AG09319 (cell line): ENCODE results near the gene ALKBH5.

Experiments
- DNase-seq: peaks from one replicate; pipeline ENCODE4 v3.0.0-alpha.2; 2010; ENCODE audit warnings: low read depth; ENCODE audit errors: extremely low read depth
- TF ChIP-seq, protein P1 (sequence below): IDR thresholded peaks from 2 replicates; pipeline ENCODE4 v1.5.1; 2011; ENCODE audit warnings: low read depth, mild to moderate bottlenecking, inconsistent platforms, low read length, moderate library complexity

ALKBH5 gene

GRCh38 chr17:18250708-18251107 lies 67.1 kb downstream of the ALKBH5 start:
- TF ChIP-seq, protein P1, sequence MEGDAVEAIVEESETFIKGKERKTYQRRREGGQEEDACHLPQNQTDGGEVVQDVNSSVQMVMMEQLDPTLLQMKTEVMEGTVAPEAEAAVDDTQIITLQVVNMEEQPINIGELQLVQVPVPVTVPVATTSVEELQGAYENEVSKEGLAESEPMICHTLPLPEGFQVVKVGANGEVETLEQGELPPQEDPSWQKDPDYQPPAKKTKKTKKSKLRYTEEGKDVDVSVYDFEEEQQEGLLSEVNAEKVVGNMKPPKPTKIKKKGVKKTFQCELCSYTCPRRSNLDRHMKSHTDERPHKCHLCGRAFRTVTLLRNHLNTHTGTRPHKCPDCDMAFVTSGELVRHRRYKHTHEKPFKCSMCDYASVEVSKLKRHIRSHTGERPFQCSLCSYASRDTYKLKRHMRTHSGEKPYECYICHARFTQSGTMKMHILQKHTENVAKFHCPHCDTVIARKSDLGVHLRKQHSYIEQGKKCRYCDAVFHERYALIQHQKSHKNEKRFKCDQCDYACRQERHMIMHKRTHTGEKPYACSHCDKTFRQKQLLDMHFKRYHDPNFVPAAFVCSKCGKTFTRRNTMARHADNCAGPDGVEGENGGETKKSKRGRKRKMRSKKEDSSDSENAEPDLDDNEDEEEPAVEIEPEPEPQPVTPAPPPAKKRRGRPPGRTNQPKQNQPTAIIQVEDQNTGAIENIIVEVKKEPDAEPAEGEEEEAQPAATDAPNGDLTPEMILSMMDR = no peak
- no peak for DNase-seq

DNA sequence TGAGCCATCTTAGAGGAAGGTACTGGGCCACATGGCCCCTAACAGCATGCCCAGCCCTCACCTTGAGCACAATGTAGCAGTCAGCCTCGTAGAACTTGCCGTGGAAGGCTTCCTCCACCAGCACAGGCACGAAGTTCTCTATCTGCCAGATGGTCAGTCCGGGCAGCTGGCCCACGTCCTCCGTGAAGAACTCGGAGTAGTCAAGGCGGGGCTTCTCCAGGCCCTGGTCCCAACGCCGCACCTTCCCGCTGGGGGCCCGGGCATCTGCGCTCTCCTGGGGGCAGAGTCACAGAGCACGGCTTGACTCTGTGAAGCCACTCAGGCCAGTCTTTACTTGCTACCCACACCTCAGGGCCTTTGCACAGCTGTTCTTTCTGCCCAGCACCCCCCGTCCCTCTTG lies 67.6 kb downstream of the ALKBH5 start:
- DNase-seq = no peak
- TF ChIP-seq, protein P1 = no peak

DNA sequence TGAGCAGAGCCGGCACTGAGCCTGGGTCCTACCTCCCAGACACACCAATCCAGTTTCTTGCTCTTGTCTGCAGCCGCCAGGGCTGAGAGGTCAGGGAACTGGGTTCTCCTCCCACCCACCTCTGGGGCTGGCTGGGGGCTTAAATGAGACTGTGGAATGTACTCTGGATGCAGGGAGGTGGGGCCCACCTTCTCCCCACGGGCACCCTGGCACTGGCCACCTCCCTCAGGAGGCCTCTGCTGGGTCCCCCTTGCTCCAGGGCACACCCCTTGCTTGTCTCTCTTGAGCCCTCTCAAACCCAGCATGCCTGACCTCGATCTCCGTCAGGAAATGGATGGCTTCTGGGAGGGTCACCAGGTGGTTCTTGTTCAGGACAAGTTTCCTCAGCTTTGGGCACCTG lies 68.5 kb downstream of the ALKBH5 start:
- TF ChIP-seq, protein P1 = no peak
- no peak for DNase-seq

DNA sequence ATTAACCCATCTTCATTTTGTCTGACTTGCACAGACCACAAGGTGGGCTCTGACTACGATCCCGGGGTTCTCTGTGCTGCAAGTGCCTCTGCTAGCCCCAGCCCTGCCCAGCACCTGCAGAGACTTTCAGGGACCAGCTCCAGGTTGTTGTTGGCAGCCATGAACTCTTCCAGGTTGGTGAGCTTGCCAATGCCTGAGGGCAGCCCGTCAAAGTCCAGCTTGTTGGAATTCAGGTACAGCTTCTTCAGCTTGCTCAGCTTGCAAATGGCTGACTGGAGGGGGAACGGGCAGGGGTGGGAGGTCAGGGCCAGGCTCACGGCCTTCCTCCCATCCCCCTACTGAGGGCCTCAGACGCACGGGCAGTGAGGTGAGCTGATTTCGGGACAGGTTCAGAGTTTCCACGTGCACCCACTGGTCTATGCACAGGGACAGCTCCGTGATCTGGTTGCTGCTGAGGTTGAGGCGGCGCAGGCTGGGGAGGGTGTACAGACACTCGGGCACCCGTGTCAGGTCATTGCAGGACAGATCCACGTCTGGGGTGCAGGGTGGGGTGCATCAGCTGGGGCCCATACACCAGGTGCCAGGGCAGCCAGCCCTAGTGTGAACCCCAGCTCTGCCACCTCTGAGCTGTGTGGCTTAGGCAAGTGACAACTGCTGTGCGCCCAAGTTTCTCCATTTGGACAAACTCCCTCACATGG lies 69.7 kb downstream of the ALKBH5 start:
- DNase-seq = no peak
- TF ChIP-seq, protein P1 = no peak

DNA sequence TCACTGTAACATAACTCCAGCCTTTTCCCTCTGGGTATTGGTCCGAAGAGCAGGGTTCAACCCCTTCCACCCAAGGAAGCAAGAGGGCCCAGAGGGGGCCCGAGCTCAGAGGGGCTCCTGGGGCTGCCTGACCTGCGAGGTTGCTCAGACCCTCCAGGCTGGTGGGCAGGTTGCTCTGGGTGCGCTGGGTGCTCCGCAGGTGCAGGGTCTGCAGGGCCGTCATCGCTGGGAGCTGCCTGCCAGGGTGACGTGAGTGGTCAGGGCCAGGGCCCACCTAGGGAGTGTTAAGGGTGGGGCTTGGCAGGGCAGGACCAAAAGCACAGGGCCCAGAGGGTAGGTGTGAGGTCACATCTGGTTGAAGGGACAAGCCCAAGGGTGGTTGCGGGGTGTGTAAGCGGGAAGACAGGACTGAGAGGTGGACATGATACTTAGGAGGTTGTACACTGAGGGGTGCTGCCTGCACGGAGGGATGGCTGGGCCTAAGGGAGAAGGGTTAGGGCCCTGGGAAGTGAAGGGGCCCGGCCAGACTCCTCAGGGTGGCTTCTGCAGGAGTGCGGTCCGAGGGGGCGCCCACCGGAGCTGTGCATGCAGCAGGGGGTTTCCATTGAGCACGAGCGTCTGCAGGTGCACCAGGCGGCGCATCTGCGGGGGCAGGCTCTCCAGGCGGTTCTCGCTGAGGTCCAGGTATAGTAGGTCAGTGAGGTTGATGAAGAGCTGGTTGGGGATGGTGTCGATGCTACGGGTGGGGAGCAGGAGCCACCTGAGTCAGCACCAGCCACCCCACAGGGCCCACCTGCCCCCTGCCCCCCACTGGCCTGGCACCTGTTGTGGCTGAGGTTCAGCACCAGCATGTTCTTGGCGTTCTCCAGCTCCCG lies 70.6 kb downstream of the ALKBH5 start:
- TF ChIP-seq, protein P1 = no peak
- DNase-seq = no peak

DNA sequence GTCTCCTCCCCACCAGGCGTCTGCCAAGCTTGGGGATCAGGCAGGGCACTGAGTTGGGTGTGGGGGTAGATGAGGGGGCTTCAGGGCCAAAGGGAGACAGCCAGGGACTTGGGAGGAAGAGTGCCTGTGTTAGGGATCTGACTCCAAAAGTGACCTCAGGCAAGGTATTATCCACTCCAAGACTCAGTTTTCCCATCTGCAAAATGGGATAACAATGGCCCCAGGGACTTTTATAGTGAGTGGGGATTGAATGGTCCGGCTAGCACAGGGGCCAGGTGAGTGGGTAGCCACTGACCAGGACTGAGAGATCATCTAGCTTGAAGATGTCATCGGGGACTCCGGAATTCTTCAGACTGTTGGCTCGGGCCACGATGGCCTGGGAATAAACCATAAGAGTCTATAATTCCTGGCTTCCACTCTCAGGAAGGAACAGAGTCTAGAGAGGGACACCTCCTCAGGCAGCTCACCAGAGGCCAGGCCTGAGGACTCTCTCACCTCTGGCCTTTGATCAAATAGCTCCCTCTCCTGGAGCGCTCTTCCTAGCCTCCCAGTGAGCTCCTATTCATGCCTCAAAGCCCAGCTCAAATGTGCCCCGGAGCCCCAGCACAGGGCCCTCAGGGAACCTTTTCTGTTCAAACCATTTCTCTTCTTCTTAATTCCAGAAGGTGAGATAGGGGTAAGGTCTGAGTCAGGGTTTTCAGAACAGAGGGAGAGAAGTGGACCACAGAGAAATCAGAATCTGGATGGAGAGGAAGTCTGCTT lies 71.4 kb downstream of the ALKBH5 start:
- TF ChIP-seq, protein P1 = no peak
- DNase-seq = no peak
